ENCODE data around the gene CLMP.
"Not testable (repeated sequence)": the region's sequence is repeated elsewhere in the genome, so short reads cannot be mapped to it uniquely, and the experiment has no call there.

Gene CLMP

DNA sequence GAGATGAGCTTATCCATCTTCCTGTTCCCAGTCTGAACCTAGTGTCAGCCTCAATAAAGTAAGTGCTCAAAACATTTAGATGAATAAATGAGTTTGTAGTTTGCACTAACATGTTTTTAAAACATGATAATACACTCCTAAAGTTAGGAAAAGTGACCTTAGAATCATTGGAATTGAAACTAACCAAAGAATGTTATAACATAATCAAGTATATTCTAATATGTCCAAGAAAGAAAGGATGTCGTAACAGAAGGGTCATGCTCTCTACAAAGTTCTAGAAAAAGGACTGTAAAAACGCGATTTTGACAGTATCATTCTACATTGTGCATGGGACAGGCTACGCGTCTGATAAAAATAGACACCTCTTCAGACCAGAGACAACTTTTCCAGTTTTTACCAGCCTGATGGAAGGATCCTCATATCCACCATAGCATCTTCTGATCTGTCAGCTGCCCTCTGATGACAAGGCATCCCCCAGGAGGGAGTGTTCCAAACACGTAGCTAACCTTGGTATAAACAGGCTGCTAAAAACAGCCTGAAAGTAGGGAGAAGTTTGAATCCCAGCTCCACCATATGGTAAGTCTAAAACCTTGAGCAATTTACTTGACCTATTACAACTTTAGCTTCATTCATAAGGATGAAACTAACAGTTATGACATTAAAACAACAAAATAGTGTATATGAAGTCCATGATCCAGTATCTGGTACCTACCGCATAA, 30.2 kb downstream of the CLMP start:
- DNase-seq = no peak

DNA sequence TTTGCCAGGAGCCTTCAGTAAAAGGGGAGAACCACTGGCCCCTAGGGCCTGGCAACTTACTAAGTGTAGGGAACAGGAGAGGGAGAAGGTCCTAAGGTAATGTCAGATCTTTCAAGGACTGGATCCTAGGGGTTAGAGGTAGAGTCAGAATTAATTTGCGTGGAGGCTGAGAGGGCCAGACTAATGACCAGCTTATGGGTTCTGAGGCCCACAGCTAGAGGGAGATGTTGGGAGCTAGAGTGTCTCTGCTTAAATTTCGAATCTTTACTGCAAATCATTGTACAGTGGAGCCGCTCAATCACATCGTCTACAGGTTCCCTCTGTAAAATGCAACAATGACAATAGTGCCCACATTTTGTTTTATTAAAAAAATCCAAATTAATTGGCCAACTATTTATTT, 31.4 kb downstream of the CLMP start:
- DNase-seq = no peak

DNA sequence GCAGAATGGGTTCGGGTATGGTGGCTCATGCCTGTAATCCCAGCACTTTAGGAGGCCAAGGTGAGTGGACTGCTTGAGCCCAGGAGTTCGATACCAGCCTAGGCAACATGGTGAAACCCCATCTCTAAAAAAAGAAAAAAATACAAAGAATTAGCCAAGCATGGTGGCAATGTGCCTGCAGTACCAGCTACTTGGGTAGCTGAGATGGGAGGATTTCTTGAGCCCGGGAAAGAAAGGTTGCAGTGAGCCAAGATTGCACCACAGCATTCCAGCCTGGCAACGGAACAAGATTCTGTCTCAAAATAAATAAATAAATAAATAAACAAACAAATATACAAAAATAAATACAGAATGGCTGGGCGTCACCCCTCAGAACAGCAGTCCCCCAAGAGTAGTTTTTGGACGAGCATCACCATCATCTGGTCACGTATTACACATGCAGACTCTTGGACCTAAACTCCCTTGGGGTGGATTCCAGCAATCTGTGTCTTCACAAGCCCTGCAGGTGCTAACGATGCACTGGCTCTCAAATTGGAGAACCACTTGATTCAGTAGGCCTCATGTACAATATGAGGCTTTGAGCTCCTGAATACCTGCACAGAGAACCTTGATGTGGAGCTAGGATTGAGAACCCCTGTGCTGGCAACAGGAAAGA, 33.5 kb downstream of the CLMP start:
- DNase-seq = no peak

DNA sequence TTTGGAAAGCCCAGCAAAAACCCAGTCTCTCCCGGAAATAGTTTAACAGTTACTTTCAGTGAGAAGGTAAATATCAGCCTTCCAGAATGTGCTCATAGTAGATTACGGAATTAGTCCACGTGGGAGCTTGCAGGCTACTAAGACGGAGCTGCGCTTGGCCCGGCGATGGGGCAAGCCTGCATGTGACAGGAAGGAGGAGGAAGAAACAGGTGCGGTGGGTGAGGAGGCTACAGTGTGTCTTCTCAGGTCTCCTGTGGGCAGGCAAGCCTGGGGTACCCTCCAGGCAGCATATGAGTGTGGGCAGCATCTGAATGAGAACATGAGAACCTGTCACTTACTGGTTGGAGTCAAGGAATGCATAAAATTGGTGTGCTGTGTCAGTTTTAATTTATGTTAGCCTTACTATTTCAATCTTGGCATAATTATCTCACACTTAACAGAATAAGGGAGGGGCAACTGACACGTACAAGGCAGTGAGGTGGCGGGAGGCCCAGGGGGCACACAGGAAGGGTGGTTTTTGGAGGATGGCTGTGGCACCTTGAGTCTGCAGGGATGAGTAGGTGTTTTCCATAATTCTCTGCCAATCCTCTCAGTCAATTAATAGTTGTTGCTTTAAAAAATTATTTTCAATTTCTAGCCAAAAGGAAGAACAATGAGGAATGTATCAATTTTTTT, 35.7 kb downstream of the CLMP start:
- no peak for DNase-seq

DNA sequence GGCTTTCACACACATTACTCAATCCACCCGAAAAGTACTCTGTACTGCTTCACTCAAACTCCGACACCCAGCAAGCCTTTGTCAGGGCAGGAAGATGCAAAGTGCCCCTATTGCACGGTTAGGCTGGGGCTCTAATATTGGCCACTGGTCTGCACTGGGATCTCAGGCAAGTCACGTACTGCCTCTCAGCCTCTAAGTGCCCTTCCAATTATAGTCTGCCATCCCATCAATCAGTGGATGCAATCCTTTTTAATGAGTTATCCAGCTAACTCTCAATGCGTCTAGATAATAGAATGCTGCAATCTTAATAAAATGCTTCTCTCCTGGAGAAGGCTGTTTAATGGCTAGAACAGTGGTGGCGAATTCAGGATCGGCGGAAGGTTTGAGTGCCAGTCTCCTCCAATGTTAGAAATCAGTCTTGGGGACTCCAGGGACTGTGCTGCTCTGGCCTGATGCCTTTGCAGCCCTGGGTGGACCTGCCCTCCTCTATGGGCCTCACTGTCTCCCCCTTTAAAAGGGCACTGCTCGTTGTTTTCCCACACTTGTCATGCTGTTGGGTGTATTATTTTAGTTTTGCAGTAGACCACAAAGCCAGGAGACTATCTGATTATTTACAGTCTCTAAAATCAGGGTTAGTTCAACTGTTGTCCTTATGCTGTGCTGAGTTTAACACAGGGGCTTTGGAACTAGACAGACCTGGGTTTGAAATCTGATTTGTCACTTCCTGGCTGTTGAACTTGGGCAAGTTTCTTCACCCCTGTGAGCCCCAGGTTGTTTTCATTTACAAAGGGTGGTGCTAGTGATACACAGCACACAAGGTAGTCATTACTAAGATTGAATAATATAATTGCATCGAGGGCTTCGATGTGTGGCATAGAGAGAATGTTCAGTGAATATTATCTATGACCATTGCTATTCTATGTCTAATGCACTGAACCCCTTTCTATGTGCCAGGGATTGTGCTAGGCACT, 36.7 kb downstream of the CLMP start:
- DNase-seq = no peak

DNA sequence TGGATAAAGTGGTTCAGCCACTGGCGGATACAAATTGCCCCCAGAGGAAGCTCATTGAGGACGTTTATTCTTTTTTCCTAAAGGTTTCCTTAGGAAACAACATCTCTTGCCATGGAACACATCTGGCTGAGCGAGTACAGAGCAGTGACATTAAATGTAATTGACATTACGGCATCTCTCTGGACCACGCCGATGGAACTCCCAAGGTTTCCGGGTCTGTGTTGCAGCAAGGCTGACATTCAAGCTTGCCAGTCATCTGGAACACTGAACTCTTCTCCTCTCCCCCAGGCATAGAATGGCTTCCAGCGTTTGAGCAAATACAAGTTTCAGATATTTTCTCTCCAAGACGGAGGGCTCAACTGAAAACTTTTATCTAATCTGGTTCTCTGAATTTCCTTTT, 42.1 kb downstream of the CLMP start:
- no peak for DNase-seq

DNA sequence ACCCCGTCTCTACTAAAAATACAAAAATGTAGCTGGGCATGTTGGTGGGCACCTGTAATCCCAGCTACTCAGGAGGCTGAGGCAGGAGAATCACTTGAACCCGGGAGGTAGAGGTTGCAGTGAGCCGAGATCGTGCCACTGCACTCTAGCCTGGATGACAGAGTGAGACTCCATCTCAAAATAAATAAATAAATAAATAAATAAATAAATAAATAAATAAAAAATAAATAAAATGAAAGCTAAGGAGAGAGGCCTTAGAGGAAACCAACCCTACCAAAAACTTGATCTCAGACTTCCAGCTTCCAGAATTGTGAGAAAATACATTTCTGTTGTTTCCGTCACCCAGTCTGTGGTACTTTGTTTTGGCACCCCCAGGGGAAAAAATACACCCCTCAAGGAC, 42.7 kb downstream of the CLMP start:
- not testable (repeated sequence) for DNase-seq

DNA sequence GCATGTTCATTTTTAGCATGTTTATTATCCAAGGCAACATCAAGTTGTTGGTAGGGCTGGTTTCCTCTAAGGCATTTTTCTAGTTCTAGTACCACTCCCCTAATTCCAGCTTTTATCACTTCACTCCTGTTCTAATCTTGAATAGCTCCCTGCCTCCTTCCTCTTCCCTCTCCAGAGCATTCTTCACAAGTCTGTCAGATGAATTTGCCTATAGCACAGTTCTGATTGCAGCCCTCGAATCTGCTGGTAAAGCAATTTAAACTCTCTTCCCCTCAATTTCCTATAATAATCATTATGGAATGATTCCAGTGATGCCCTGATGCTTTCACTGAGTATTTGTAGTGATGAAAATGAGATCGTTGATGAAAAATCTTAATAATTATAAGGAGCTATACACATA, 43.3 kb downstream of the CLMP start:
- no peak for DNase-seq

DNA sequence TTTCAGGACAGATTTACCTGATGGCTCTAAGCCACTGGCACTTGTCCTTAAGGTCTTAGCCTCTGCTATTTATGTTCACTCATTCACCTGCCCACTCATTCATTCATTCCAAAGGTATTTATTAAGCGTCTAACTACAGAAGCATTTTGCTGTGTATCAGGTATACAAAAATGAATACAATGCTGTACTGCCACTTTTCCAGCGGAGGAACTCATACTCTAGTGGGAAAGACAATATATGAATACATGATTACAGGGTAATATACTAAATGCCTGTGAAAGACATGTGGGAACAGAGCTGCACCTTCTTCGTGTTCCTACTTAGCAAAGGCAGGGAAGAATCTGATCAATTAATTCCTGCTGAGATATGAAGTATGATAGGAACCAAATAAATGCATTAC, 43.7 kb downstream of the CLMP start:
- DNase-seq = no peak

DNA sequence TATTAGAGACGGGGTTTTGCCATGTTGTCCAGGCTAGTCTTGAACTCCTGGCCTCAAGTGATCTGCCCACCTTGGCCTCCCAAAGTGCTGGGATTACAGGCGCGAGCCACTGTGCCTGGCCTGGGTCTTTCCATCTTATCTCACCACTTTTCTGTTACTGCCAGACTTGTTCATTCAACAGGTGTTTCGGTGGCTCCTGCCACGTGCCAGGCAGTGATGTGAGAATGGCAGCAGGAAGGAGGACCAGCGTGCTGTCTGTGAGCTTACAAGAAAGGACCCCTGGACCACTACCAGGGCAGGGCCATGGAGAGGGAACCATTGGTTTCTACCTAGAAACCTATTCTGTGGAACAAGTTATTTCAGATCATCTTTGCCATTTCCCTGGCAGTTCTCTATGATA, 44.2 kb downstream of the CLMP start:
- DNase-seq = no peak

DNA sequence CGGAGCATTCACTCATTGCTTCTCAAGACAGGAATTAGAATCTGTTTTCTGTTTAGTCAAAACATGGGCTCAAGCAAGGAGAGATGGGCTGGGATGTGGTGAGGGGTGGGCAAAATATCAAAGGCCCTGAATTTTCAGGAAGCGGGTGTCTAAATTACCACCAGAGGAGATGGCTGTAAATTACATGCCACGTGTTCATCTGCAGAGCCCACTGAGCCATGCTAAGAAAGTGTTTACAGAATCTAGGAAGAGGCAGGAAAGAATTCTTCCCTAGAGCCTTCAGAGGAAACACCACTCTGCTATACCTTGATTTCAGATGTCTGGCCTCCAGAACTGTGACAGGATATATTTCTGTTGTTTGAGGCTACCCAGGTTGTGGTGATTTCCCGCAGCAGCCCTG, 46.1 kb downstream of the CLMP start:
- DNase-seq = no peak

DNA sequence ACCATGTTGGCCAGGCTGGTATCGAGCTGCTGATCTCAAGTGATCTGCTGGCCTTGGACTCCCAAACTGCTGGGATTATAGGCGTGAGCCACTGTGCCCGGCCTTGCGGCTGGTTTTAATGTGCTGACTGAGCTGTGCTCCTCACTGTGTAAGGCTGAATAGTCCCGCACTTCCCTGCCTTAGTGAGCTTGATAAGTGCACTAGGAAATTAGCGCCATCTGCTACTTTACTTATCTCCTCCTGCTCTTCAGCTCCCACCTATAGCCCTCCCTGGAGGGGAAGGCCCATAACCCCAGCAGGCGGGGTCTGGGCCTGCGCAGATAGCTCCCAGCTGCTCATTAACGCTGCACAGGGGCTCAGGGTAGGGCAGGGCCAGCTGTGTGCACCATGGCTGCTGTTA, 49.4 kb downstream of the CLMP start:
- DNase-seq = no peak

DNA sequence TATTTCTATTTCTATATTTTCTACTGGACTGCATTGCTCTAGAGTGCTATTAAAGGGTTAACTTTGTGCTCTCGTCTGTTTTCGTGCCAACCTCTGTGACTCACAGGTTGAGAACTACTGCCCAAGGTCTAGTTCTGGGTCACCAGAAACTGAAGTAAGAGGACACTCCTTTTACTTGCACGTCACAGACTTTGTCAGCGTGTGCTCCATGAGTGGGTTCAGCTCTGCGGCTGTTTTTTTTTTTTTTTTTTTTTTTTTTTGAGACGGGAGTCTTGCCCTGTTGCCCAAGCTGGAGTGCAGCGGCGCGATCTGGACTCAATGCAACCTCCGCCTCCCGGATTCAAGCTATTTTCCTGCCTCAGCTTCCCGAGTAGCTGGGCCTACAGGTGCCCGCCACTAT, 49.8 kb downstream of the CLMP start:
- DNase-seq = no peak

DNA sequence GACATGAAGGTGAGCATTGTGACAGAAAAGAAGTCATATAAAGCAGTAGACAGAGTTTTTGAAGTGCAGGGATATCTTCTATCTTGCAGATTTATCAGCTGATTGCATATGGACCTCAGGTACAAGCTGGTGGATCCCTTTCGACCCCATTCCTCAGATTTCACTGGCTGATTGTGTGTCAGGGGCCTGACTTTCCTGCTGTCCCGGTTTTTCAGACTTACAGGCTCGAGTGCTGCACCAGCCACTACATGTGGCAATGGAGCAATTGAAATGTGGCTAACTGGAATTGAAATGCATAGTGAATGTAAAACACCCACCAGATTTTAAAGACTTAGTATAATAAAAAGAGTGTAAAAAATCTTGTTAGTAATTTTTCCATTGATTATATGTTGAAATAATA, 50.3 kb downstream of the CLMP start:
- DNase-seq = no peak

DNA sequence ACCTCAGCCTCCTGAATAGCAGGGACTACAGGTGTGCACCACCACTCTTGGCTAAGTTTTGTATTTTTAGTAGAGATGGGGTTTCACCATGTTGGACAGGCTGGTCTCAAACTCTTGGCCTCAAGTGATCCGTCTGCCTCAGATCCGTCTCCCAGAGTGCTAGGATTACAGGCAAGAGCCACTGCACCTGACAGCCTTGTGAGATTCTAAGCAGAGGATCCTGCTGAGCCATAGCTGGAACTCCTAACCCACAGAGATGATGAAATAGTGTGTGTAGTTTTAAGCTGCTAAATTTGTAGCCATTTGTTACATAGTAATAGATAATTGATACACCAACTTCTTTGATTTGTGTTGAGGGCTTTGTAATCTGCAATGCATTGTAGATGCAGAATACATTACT, 51.1 kb downstream of the CLMP start:
- DNase-seq = no peak

DNA sequence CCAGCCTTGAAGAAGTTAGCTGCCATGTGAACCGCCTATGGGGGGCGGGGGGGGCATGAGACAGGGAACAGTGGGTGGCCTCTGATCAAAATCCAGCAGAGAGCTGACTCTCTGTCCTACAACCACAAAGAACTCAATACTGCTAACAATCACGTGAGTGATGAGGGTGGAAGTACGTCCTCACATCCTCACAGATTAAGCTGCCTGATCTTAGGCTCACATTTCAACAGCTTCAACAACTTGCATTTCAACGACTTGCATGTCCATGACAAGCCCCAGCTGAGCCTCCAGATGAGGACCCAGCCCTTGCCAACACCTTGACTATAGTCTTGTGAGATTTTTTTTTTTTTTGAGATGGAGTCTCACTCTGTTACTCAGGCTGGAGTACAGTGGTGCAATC, 51.6 kb downstream of the CLMP start:
- no peak for DNase-seq

DNA sequence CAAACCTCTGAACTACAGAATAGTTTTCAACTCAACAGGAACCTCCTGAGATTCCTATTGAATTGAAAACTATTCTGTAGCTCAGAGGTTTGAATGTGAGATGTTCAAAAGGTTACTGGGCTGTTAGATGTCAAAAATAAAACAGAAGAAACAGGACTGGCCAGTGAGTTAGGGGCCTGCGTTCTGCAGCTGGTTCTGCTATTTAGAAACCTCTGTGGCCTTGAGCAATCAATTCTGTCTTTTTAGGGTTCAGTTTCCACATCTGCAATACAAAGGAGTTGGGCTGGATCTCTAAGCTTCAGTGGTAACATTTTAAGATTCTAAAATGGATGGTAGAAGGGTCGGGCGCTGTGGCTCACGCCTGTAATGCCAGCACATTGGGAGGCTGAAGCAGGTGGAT, 55.8 kb downstream of the CLMP start:
- no peak for DNase-seq

DNA sequence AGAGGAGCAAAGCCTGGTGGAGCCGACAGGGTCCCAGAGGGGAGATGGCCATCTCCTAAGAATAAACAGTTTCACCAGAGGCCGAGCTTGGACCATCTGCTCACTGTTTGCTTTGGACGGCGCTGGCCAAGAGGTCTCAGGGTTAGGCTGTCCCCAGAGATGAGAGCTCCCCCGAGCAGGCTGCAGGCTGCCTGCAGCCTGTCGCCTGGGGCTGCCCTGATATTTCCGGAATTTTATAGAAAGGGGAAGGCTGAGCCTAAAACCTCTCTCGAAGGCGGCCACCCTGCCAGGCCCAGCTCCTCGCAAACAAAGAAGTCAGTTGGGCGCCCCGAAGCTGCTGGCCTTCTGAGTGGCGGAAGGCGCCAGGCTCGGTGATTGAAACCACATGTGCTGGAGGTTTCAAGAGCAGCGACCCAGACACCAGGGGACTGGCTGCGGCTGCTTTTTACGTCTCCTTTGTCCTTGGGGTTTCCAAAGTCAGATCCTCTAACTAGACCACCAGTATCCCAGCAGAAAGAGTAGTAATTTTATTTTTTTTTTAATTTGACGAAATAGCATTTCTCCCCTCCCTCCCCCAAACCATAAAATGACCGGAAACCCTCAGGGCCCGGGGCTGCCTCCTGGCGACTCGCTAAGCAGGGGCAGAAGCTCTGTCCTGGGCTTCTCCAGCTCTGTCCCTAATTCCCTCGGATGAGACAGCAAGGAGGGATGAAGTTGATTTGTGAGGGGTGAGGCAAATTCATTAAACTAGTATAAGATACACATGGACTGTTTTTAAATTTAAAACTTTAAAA, 57.4 kb downstream of the CLMP start:
- DNase-seq = no peak

DNA sequence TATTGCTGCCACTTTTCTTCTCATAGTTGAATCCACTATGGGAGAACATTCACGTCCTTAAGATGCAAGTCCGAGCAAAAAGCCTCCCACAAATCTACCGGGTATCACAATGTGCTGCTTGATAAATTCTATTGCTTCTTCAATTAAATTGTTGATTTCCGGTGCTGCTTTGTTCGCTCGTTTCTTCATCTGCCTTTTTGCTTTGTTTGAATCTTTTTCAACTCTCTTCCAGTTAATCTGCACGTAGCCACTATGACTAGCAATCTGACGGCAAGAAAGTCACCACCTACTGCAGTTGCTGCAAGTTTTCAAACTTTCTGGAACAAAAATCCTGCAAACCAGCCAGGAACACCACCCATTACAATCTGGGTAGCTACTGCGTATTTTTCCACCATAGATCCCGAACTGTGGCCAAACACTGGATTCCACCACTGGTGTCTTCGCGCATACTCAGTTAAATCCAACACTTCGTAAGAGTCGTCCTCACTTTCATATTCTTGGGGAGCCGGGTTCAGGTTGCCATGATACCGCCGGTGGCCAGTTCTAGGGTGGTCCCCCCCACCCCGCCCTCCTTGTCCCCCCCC, 59.1 kb downstream of the CLMP start:
- no peak for DNase-seq

DNA sequence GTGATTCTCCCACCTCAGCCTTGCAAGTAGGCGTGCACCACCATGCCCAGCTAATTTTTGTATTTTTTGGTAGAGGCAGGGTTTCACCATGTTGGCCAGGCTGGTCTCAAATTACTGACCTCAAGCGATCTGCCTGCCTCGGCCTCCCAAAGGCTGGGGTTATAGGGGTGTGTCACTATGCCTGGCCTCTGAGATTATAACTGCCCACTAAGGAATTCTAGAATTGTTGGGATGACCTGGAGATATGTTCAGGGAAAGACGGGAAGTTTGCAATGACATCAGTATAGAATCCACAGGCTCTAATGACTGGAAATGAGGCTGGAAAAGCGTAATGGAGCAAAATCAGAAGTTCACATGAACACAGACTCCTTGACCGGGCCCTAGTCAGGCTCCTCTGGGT, 62.2 kb downstream of the CLMP start:
- no peak for DNase-seq

DNA sequence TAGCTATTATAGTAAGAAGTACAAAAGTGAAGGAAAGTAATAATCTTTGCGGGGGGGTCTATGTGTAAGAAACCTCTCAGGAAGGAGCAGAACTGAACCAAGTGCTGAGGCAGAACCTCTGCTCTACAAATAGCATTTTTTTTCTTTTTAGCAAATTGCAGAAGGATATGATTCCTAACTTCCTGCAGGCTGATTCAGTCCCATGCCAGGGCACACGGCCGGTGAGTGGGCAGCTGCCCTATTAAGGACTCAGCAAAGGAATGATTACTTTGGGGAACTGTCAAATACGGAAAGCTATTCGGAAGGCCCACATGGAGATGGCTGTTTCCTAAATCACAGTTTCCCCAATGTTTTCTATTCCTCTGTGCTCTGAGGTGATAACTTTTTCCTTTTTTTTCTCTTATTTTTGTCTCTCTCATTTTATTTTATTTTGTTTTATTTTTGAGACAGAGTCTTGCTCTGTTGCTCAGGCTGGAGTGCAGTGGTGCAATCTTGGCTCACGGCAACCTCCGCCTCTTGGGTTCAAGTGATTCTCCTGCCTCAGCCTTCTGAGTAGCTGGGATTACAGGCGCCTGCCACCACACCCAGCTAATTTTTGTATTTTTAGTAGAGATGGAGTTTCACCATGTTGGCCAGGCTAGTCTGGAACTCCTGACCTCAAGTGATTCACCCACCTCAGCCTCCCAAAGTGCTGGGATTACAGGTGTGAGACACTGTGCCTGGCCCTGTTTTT, 62.8 kb downstream of the CLMP start:
- not testable (repeated sequence) for DNase-seq
